Heart left ventricle (tissue), 13 donors: ENCODE data around the gene SEZ6L.

Experiments used
- POLR2A ChIP-seq, 2 donors: fragments of 450-650 bp; IDR thresholded peaks; one replicate each; pipeline ENCODE4 v1.6.1; 2017; ENCODE audit warnings: antibody characterized with exemption in 2 of 2, mild to moderate bottlenecking in 2 of 2, moderate library complexity in 2 of 2
- TF ChIP-seq, protein P1 (sequence below), 12 donors: fragments of 200-600 bp; sonication (generic) in 4 of 12; IDR thresholded peaks; one replicate each; pipeline versions ENCODE4 v1.5.0 to v1.8.0; 2018 to 2022; ENCODE audit warnings: antibody characterized with exemption in 12 of 12, mild to moderate bottlenecking in 5 of 12
- donor health status: ischemic (EF 13 %, LVEDD 7.1; RV severe dilation, severe dysfunction).
- donor health status: DM: no; HTN: yes; CAD: no.
- donor health status: DM: no; HTN: no; CAD: no.
- donor health status: ischemic (EF 25% LVEDD 6.9; RV normal size, moderate dysfunction).
- donor health status: ischemic (EF 25% LVEDD 5.7; RV mildly dilated, moderate dysfunction).
- donor health status: ischemic (EF 35%, LVEDD 5.7; RV mildly dilated, moderate dysfunction).
- donor health status: nonischemic (EF 11% LVEDD 7.7; RV severe dilation, severe dysfunction).
- donor health status: DM: yes; HTN: yes; CAD: no.
- donor health status: PGD.
- donor health status: ischemic (EF 29% LVEDD 5.4; RV normal size, mild dysfunction).
- donor health status: nonischemic (EF 23%, LVEDD 6.1; RV moderate dilation, normal function).

DNA sequence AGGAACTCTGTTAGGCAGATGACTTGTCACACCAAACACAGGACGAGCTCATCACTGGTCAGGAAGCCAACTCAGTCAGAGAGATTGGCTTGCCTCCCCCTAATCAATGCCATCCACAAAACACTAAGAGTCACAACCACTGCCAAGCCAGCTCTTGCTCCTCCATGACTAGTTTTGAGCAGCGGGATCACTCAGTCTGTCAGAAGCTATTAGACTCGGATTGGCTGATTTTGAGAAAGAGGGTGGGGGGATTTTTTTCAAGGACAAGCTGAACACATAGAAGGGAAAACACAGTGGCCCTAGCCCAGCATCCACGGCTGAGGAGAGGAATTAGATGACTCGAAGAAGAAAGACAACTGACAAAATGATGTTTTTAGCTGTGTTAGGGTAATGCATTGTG is 55.9 kb downstream of the SEZ6L start:
- TF ChIP-seq, protein P1, sequence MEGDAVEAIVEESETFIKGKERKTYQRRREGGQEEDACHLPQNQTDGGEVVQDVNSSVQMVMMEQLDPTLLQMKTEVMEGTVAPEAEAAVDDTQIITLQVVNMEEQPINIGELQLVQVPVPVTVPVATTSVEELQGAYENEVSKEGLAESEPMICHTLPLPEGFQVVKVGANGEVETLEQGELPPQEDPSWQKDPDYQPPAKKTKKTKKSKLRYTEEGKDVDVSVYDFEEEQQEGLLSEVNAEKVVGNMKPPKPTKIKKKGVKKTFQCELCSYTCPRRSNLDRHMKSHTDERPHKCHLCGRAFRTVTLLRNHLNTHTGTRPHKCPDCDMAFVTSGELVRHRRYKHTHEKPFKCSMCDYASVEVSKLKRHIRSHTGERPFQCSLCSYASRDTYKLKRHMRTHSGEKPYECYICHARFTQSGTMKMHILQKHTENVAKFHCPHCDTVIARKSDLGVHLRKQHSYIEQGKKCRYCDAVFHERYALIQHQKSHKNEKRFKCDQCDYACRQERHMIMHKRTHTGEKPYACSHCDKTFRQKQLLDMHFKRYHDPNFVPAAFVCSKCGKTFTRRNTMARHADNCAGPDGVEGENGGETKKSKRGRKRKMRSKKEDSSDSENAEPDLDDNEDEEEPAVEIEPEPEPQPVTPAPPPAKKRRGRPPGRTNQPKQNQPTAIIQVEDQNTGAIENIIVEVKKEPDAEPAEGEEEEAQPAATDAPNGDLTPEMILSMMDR (IDR thresholded peaks at IDR 0.05): no peak
- TF ChIP-seq POLR2A (IDR thresholded peaks at IDR 0.05): no peak
